Neural progenitor cell (in vitro differentiated cells): ENCODE results near the gene AGO3.

Experiments
- EZH2 ChIP-seq: fragments of 200-600 bp; sonication (generic); IDR thresholded peaks from 2 replicates; pipeline ENCODE4 v1.6.1; 2017; ENCODE audit warnings: antibody characterized with exemption, mild to moderate bottlenecking, moderate library complexity
- TF ChIP-seq, protein P1 (sequence below): fragments of 200-600 bp; sonication (generic); IDR thresholded peaks from 2 replicates; pipeline ENCODE4 v1.5.1; 2017; ENCODE audit warnings: antibody characterized with exemption, mild to moderate bottlenecking

DNA sequence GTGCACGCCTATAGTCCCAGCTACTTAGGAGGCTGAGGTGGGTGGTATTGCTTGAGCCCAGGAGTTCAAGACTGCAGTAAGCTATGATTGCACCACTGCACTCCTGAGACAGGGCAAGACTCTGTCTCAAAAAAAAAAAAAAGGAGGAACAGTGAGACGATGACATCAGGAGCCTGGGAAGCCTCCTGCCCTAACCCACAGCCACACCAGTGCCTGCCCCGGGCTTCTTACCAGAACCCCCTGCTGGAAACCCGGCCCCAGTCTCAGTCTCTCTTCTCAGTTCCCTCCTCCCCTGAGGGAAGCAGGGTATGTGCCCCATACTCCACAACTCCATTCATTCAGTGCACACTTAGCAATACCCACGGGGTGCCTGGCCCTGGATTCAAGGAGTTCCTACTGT, 185.0 kb downstream of the AGO3 start:
- TF ChIP-seq, protein P1, sequence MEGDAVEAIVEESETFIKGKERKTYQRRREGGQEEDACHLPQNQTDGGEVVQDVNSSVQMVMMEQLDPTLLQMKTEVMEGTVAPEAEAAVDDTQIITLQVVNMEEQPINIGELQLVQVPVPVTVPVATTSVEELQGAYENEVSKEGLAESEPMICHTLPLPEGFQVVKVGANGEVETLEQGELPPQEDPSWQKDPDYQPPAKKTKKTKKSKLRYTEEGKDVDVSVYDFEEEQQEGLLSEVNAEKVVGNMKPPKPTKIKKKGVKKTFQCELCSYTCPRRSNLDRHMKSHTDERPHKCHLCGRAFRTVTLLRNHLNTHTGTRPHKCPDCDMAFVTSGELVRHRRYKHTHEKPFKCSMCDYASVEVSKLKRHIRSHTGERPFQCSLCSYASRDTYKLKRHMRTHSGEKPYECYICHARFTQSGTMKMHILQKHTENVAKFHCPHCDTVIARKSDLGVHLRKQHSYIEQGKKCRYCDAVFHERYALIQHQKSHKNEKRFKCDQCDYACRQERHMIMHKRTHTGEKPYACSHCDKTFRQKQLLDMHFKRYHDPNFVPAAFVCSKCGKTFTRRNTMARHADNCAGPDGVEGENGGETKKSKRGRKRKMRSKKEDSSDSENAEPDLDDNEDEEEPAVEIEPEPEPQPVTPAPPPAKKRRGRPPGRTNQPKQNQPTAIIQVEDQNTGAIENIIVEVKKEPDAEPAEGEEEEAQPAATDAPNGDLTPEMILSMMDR: no peak
- no peak for TF ChIP-seq EZH2
